ENCODE data around the gene RNU7-1.

DNA sequence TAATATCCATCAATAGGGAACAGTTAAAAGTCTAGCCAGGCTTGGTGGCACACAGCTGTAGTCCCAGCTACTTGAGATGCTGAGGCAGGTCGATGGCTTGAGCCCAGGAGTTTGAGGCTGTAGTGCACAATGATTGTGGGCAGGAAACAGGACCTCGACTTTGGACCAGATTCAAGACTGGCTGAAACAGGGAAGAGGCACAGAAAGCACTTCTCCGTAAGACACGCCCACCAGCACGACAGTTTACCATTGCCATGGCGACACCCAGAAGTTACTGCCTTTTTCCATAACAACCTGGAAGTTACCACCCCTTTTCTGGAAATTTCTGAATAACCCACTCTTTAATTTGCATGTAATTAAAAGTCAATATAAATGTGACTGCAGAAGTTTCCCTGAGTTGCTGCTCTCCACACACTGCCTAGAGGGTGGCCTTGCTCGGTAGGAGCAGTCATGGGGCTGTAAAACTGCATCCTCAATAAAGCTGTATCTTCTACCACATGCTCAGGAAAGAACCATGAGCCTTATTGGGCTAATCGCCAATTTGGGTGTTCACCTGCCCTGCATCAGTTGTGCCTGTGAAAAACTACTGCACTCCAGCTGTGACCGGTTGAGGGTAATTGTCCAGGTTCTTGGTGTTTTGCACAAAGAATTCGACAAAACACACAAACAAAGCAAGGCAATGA, 43.6 kb upstream of the RNU7-1 start:
- no peak for TF ChIP-seq EP300 (IDR thresholded peaks at IDR 0.05)
- TF ChIP-seq, protein P1, sequence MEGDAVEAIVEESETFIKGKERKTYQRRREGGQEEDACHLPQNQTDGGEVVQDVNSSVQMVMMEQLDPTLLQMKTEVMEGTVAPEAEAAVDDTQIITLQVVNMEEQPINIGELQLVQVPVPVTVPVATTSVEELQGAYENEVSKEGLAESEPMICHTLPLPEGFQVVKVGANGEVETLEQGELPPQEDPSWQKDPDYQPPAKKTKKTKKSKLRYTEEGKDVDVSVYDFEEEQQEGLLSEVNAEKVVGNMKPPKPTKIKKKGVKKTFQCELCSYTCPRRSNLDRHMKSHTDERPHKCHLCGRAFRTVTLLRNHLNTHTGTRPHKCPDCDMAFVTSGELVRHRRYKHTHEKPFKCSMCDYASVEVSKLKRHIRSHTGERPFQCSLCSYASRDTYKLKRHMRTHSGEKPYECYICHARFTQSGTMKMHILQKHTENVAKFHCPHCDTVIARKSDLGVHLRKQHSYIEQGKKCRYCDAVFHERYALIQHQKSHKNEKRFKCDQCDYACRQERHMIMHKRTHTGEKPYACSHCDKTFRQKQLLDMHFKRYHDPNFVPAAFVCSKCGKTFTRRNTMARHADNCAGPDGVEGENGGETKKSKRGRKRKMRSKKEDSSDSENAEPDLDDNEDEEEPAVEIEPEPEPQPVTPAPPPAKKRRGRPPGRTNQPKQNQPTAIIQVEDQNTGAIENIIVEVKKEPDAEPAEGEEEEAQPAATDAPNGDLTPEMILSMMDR (IDR thresholded peaks at IDR 0.05) = no peak

Measured in ovary (tissue), 3 donors.